GM12872 (cell line): ENCODE data around the gene SLC6A6.

Source experiments
- TF ChIP-seq, protein P1 (sequence below): IDR thresholded peaks from 3 replicates; pipeline ENCODE4 v1.5.1; 2011; ENCODE audit warnings: low read depth, mild to moderate bottlenecking, low read length, moderate library complexity; ENCODE audit not compliant: insufficient read depth

SLC6A6 gene

DNA sequence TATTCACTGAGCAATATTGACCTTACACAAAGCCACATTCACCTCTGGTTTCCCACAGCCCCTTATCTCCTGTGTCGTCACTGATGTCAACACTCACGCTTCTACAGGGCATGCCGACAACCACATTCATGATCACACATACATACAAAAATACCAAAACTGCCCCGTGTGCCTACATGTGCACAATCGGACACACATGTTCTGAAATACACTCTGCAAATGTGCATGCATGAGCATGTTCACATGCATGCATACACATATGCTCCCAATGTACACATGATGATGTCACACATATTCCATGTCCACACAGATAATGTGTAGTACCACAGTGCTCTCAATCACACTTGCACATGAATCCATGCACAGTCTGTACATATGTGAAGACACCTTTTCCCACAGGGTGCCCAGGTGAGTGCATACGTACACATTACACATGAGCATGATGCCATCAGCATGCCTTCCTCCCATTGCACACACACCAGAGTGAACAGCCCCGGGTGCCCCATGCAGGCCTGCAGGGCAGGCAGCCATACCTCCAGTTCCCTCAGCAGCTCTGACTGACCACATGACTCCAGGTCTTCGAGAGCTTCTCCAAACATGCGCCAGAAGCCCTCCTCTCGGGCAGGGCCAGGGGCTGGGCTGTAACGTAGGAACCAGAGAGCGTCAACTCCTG is 100.8 kb downstream of the SLC6A6 start:
- TF ChIP-seq, protein P1, sequence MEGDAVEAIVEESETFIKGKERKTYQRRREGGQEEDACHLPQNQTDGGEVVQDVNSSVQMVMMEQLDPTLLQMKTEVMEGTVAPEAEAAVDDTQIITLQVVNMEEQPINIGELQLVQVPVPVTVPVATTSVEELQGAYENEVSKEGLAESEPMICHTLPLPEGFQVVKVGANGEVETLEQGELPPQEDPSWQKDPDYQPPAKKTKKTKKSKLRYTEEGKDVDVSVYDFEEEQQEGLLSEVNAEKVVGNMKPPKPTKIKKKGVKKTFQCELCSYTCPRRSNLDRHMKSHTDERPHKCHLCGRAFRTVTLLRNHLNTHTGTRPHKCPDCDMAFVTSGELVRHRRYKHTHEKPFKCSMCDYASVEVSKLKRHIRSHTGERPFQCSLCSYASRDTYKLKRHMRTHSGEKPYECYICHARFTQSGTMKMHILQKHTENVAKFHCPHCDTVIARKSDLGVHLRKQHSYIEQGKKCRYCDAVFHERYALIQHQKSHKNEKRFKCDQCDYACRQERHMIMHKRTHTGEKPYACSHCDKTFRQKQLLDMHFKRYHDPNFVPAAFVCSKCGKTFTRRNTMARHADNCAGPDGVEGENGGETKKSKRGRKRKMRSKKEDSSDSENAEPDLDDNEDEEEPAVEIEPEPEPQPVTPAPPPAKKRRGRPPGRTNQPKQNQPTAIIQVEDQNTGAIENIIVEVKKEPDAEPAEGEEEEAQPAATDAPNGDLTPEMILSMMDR = no peak

GRCh38 chr3:14503706-14504065 is 101.3 kb downstream of the SLC6A6 start:
- TF ChIP-seq, protein P1 = no peak

DNA sequence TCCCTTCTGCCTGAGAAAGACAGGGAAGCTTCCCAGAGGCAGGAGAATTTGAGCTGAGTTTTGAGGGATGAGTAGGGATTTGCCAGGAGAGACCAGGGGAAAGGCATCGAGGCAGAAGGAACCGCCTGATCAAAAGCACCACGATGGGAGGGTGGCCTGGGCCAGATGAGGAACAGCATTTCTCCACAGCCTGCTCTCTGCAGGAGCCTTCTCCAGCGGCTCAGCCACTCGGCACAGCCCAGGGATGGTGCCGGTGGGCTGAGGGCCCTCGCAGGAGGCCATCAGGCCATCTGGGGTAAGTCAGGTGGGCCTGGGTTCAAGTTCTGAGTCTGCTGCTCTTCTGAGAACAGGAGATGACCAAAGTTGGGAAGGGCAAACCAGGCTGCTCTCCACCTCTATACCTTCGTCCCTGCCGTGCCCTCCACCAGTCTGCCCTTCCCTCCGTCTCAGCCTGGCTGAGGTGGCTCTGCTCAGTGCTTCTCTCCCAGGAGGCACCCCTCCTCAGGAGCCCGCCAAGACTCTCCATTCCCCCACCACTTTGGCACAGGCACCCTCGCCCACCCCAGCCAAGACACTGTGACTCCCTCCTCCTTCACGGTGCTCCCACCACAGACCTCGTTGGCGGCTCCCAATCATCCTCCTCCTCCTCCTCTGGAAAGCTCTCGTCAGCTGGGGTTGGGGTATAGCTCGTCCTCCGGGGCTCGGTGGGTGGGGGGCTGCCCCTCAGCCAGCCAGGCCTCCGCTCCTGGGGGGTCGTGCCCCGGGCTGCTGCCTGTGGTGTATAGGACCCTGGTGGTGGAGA is 102.8 kb downstream of the SLC6A6 start:
- TF ChIP-seq, protein P1 = no peak

DNA sequence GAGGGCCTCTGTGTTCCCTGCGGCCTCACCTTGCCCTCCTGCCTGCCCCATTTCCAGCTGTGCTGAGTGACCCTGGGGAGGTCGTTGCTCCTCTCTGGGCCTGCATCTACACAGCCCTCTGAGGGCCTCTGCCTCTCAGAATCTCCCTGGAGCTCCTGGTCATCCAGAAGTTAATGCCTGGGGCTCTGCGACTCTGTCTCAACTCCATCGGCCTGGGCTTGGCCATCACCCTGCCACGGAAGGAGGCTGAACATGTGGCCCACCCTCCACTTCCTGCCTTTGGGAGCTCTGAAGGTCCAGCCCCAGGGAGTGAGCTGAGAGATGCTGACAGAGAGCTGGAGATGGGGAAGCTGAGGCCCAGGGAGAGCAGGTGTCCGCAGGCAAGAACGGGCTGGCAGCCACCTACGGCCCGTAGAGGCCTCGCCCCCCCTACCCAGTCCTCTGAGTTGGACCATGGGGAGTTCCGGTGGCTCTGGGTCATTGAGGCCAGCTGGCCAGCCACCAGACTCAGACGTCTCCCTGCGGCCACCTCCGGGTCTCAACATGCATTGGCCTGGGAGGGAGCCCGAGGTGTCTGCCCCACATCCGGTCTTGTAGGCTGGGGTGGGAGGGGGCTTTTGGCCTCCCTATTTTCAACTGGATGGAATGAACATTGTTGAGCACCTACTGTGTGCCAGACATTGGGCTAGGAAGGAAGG is 103.5 kb downstream of the SLC6A6 start:
- TF ChIP-seq, protein P1 = no peak

DNA sequence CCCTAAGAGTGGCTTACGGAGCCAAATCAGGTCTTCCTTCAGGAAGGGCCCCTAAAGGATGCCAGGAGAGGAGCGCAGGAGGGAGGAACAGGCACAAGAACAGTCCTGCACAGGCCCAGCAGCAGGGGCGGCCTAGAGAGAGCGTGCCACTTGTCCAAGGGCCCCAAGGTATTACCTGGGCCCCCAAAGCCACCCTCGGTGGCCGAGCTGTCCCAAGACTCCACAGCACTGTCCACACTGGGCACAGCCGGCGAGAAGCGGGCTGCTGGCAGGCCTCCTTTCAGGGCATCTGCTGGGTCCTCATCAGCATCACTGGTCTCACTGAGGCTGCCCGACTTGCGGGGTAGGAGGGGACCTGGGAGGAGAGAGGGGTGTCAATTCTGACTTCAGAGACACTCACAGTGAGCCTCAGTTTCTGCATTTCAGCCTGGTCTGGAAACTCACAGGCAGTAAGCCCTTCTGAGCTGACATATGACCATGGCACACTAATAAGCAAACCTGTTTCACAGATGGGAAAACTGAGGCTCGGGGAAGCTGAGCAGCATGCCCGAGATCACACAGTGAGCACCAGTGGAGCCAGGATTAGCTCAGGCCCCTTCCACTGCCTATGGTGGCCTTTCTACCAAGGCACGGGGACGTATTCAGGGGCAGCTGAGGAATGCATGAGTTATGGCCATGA is 104.4 kb downstream of the SLC6A6 start:
- TF ChIP-seq, protein P1 = no peak

- TF ChIP-seq, protein P1 = no peak
These were observed 104.9 kb downstream of the SLC6A6 start for GRCh38 chr3:14507305-14507741.
